ENCODE measurements around the gene VTI1A. TPM values are rescaled to one million over a fixed set of nuclear protein-coding genes. Genes with fewer than 3 reads are reported as not detected.
"Not testable (repeated sequence)": the region's sequence is repeated elsewhere in the genome, so short reads cannot be mapped to it uniquely, and the experiment has no call there.

VTI1A gene
- polyA plus RNA-seq, 1 donor, result 17.2 TPM

GRCh38 chr10:112499985-112500384, 53.0 kb downstream of the VTI1A start:
- not testable (repeated sequence) for H3K4me3 ChIP-seq (ENCODE audit: low read length); H3K4me1 ChIP-seq (ENCODE audit: control insufficient read depth, insufficient read depth, low read length); H3K9me3 ChIP-seq (ENCODE audit: control insufficient read depth, low read depth, low read length); H3K36me3 ChIP-seq (ENCODE audit: control insufficient read depth, insufficient read depth, low read length); DNase-seq; H3K27me3 ChIP-seq (ENCODE audit: control insufficient read depth, insufficient read depth, low read length); H3K27ac ChIP-seq (ENCODE audit: low read length)
- no CpG with 5 or more reads among the region's 8 CpGs for WGBS (ENCODE audit: insufficient coverage, low lambda C conversion rate)

GRCh38 chr10:112502536-112502935, 55.5 kb downstream of the VTI1A start:
- no peak overlapping the region for H3K27ac ChIP-seq (ENCODE audit: low read length)
- no peak overlapping the region for H3K4me3 ChIP-seq (ENCODE audit: low read length)
- no peak for DNase-seq
- H3K9me3 ChIP-seq (ENCODE audit: control insufficient read depth, low read depth, low read length), result no peaks in the 10 kb centered on the region
- H3K4me1 ChIP-seq (ENCODE audit: control insufficient read depth, insufficient read depth, low read length), result no peaks in the 10 kb centered on the region
- 100% methylated on average over 1 of the region's 2 CpGs for WGBS (ENCODE audit: insufficient coverage, low lambda C conversion rate)
- H3K27me3 ChIP-seq (ENCODE audit: control insufficient read depth, insufficient read depth, low read length), result no peaks in the 10 kb centered on the region
- H3K36me3 ChIP-seq (ENCODE audit: control insufficient read depth, insufficient read depth, low read length), result peaks cover 2% of the 10 kb centered on the region

GRCh38 chr10:112503643-112504042, 56.6 kb downstream of the VTI1A start:
- Histone ChIP-seq H3K4me3 (ENCODE audit: low read length) (no peak overlapping the region), H3K27me3 (ENCODE audit: control insufficient read depth, insufficient read depth, low read length) (no peaks in the 10 kb centered on the region), H3K27ac (ENCODE audit: low read length) (no peak overlapping the region), H3K9me3 (ENCODE audit: control insufficient read depth, low read depth, low read length) (no peaks in the 10 kb centered on the region), H3K4me1 (ENCODE audit: control insufficient read depth, insufficient read depth, low read length) (no peaks in the 10 kb centered on the region), H3K36me3 (ENCODE audit: control insufficient read depth, insufficient read depth, low read length) (peaks cover 2% of the 10 kb centered on the region)
- DNase-seq, result no peak
- no CpG with 5 or more reads among the region's 2 CpGs for WGBS (ENCODE audit: insufficient coverage, low lambda C conversion rate)

- WGBS (ENCODE audit: insufficient coverage, low lambda C conversion rate), result no CpG with 5 or more reads among the region's 4 CpGs
- Histone ChIP-seq H3K4me3 (ENCODE audit: low read length) (no peak overlapping the region), H3K4me1 (ENCODE audit: control insufficient read depth, insufficient read depth, low read length) (no peaks in the 10 kb centered on the region), H3K27me3 (ENCODE audit: control insufficient read depth, insufficient read depth, low read length) (no peaks in the 10 kb centered on the region), H3K9me3 (ENCODE audit: control insufficient read depth, low read depth, low read length) (no peaks in the 10 kb centered on the region), H3K36me3 (ENCODE audit: control insufficient read depth, insufficient read depth, low read length) (no peaks in the 10 kb centered on the region), H3K27ac (ENCODE audit: low read length) (no peak overlapping the region)
- no peak for DNase-seq
Observed at GRCh38 chr10:112507046-112507445, 60.0 kb downstream of the VTI1A start.

- WGBS (ENCODE audit: insufficient coverage, low lambda C conversion rate), result no CpG with 5 or more reads among the region's 4 CpGs
- Histone ChIP-seq H3K36me3 (ENCODE audit: control insufficient read depth, insufficient read depth, low read length) (no peaks in the 10 kb centered on the region), H3K9me3 (ENCODE audit: control insufficient read depth, low read depth, low read length) (no peaks in the 10 kb centered on the region), H3K27me3 (ENCODE audit: control insufficient read depth, insufficient read depth, low read length) (no peaks in the 10 kb centered on the region), H3K27ac (ENCODE audit: low read length) (no peak overlapping the region), H3K4me3 (ENCODE audit: low read length) (no peak overlapping the region), H3K4me1 (ENCODE audit: control insufficient read depth, insufficient read depth, low read length) (no peaks in the 10 kb centered on the region)
- no peak for DNase-seq
Observed at GRCh38 chr10:112507988-112508387, 61.0 kb downstream of the VTI1A start.

- 100% methylated on average over 1 of the region's 4 CpGs for WGBS (ENCODE audit: insufficient coverage, low lambda C conversion rate)
- Histone ChIP-seq H3K27ac (ENCODE audit: low read length) (no peak overlapping the region), H3K9me3 (ENCODE audit: control insufficient read depth, low read depth, low read length) (no peaks in the 10 kb centered on the region), H3K4me1 (ENCODE audit: control insufficient read depth, insufficient read depth, low read length) (no peaks in the 10 kb centered on the region), H3K4me3 (ENCODE audit: low read length) (no peak overlapping the region), H3K36me3 (ENCODE audit: control insufficient read depth, insufficient read depth, low read length) (no peaks in the 10 kb centered on the region), H3K27me3 (ENCODE audit: control insufficient read depth, insufficient read depth, low read length) (no peaks in the 10 kb centered on the region)
- DNase-seq, result no peak
Observed at GRCh38 chr10:112509558-112510291, 62.7 kb downstream of the VTI1A start.

- DNase-seq, result no peak
- Histone ChIP-seq H3K36me3 (ENCODE audit: control insufficient read depth, insufficient read depth, low read length) (no peaks in the 10 kb centered on the region), H3K27me3 (ENCODE audit: control insufficient read depth, insufficient read depth, low read length) (no peaks in the 10 kb centered on the region), H3K27ac (ENCODE audit: low read length) (no peak overlapping the region), H3K4me1 (ENCODE audit: control insufficient read depth, insufficient read depth, low read length) (no peaks in the 10 kb centered on the region), H3K9me3 (ENCODE audit: control insufficient read depth, low read depth, low read length) (no peaks in the 10 kb centered on the region), H3K4me3 (ENCODE audit: low read length) (no peak overlapping the region)
- 100% methylated on average over 1 of the region's 4 CpGs for WGBS (ENCODE audit: insufficient coverage, low lambda C conversion rate)
Observed at GRCh38 chr10:112510384-112510783, 63.4 kb downstream of the VTI1A start.

GRCh38 chr10:112512294-112512693, 65.3 kb downstream of the VTI1A start:
- Histone ChIP-seq H3K27me3 (ENCODE audit: control insufficient read depth, insufficient read depth, low read length) (no peaks in the 10 kb centered on the region), H3K9me3 (ENCODE audit: control insufficient read depth, low read depth, low read length) (no peaks in the 10 kb centered on the region), H3K36me3 (ENCODE audit: control insufficient read depth, insufficient read depth, low read length) (no peaks in the 10 kb centered on the region), H3K4me3 (ENCODE audit: low read length) (no peak overlapping the region), H3K4me1 (ENCODE audit: control insufficient read depth, insufficient read depth, low read length) (no peaks in the 10 kb centered on the region), H3K27ac (ENCODE audit: low read length) (no peak overlapping the region)
- no peak for DNase-seq
- WGBS (ENCODE audit: insufficient coverage, low lambda C conversion rate), result 100% methylated on average over 2 of the region's 2 CpGs

- H3K9me3 ChIP-seq (ENCODE audit: control insufficient read depth, low read depth, low read length), result no peaks in the 10 kb centered on the region
- H3K27me3 ChIP-seq (ENCODE audit: control insufficient read depth, insufficient read depth, low read length), result no peaks in the 10 kb centered on the region
- no peak overlapping the region for H3K27ac ChIP-seq (ENCODE audit: low read length)
- no peaks in the 10 kb centered on the region for H3K4me1 ChIP-seq (ENCODE audit: control insufficient read depth, insufficient read depth, low read length)
- H3K36me3 ChIP-seq (ENCODE audit: control insufficient read depth, insufficient read depth, low read length), result no peaks in the 10 kb centered on the region
- no peak for DNase-seq
- H3K4me3 ChIP-seq (ENCODE audit: low read length), result no peak overlapping the region
Observed at GRCh38 chr10:112515126-112515525, 68.1 kb downstream of the VTI1A start.

GRCh38 chr10:112515852-112516251, 68.8 kb downstream of the VTI1A start:
- H3K4me1 ChIP-seq (ENCODE audit: control insufficient read depth, insufficient read depth, low read length), result no peaks in the 10 kb centered on the region
- no peaks in the 10 kb centered on the region for H3K36me3 ChIP-seq (ENCODE audit: control insufficient read depth, insufficient read depth, low read length)

GRCh38 chr10:112517451-112517862, 70.4 kb downstream of the VTI1A start:
- no peaks in the 10 kb centered on the region for H3K27me3 ChIP-seq (ENCODE audit: control insufficient read depth, insufficient read depth, low read length)
- H3K27ac ChIP-seq (ENCODE audit: low read length), result no peak overlapping the region
- no peaks in the 10 kb centered on the region for H3K36me3 ChIP-seq (ENCODE audit: control insufficient read depth, insufficient read depth, low read length)
- no peaks in the 10 kb centered on the region for H3K9me3 ChIP-seq (ENCODE audit: control insufficient read depth, low read depth, low read length)
- no peak for DNase-seq
- no peak overlapping the region for H3K4me3 ChIP-seq (ENCODE audit: low read length)
- 80% methylated on average over 1 of the region's 5 CpGs for WGBS (ENCODE audit: insufficient coverage, low lambda C conversion rate)
- H3K4me1 ChIP-seq (ENCODE audit: control insufficient read depth, insufficient read depth, low read length), result no peaks in the 10 kb centered on the region

More at GRCh38 chr10:112515852-112516251, 68.8 kb downstream of the VTI1A start:
- no peak overlapping the region for H3K27ac ChIP-seq (ENCODE audit: low read length)
- no peak overlapping the region for H3K4me3 ChIP-seq (ENCODE audit: low read length)
- no CpG with 5 or more reads among the region's 2 CpGs for WGBS (ENCODE audit: insufficient coverage, low lambda C conversion rate)
- H3K27me3 ChIP-seq (ENCODE audit: control insufficient read depth, insufficient read depth, low read length), result no peaks in the 10 kb centered on the region
- no peak for DNase-seq
- no peaks in the 10 kb centered on the region for H3K9me3 ChIP-seq (ENCODE audit: control insufficient read depth, low read depth, low read length)
